ENCODE results near the gene GRID2.

DNA sequence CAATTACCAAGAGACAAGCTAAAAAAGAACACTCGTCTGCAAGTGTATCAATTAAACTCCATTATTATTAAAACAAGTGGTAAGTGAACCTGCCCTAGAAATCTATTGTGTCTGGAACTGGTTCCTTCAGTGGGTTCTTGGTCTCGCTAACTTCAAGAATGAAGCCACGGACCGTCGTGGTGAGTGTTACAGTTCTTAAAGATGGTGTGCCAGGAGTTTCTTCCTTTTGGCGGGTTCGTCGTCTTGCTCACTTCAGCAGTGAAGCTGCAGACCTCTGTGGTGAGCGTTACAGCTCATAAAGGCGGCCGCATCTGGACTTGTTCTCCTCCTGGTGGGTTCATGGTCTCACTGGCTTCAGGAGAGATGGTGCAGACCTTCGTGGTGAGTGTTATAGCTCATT, 231.8 kb downstream of the GRID2 start:
- TF ChIP-seq POLR2A (IDR thresholded peaks at IDR 0.05): no peak
- TF ChIP-seq, protein P1, sequence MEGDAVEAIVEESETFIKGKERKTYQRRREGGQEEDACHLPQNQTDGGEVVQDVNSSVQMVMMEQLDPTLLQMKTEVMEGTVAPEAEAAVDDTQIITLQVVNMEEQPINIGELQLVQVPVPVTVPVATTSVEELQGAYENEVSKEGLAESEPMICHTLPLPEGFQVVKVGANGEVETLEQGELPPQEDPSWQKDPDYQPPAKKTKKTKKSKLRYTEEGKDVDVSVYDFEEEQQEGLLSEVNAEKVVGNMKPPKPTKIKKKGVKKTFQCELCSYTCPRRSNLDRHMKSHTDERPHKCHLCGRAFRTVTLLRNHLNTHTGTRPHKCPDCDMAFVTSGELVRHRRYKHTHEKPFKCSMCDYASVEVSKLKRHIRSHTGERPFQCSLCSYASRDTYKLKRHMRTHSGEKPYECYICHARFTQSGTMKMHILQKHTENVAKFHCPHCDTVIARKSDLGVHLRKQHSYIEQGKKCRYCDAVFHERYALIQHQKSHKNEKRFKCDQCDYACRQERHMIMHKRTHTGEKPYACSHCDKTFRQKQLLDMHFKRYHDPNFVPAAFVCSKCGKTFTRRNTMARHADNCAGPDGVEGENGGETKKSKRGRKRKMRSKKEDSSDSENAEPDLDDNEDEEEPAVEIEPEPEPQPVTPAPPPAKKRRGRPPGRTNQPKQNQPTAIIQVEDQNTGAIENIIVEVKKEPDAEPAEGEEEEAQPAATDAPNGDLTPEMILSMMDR (IDR thresholded peaks at IDR 0.05): no peak

Measured in thyroid gland (tissue), 4 donors.